Fibroblast of mammary gland (primary cell): ENCODE results near the gene RARS2.
"Not testable (repeated sequence)": the region's sequence is repeated elsewhere in the genome, so short reads cannot be mapped to it uniquely, and the experiment has no call there.

Experiments used
- DNase-seq: peaks from one replicate; pipeline ENCODE4 v3.0.0-alpha.2; 2010; ENCODE audit warnings: low read depth
- H3K4me3 ChIP-seq: 2 replicates; pipeline ENCODE4 v1.5.1; 2011; ENCODE audit warnings: low read depth, mild to moderate bottlenecking, low read length, moderate library complexity; ENCODE audit not compliant: control insufficient read depth
- CTCF ChIP-seq: conservative IDR thresholded peaks from 2 replicates; pipeline ENCODE4 v1.5.1; 2011; ENCODE audit warnings: low read depth, low read length, inconsistent platforms; ENCODE audit not compliant: control insufficient read depth, insufficient read depth

The RARS2 gene

GRCh38 chr6:87628881-87629280 is 39.1 kb upstream of the RARS2 start:
- H3K4me3 ChIP-seq = no peak overlapping the region
- peak; percentile 32 for DNase-seq
- no peak for TF ChIP-seq CTCF

GRCh38 chr6:87628424-87628823 is 38.6 kb upstream of the RARS2 start:
- no peak for DNase-seq
- no peak for TF ChIP-seq CTCF
- no peak overlapping the region for H3K4me3 ChIP-seq

GRCh38 chr6:87623248-87623647 is 33.5 kb upstream of the RARS2 start:
- H3K4me3 ChIP-seq = no peak overlapping the region
- DNase-seq = no peak
- TF ChIP-seq CTCF = no peak

GRCh38 chr6:87618531-87618930 is 28.7 kb upstream of the RARS2 start:
- TF ChIP-seq CTCF = no peak
- H3K4me3 ChIP-seq = no peak overlapping the region
- peak; percentile 10 for DNase-seq

- TF ChIP-seq CTCF = no peak
- no peak overlapping the region for H3K4me3 ChIP-seq
- DNase-seq = no peak
Measured at GRCh38 chr6:87617405-87617804, 27.6 kb upstream of the RARS2 start.

- H3K4me3 ChIP-seq, DNase-seq: not testable (repeated sequence)
Measured at GRCh38 chr6:87613018-87613417, 23.2 kb upstream of the RARS2 start.

GRCh38 chr6:87608802-87609201 is 19.0 kb upstream of the RARS2 start:
- H3K4me3 ChIP-seq = no peak overlapping the region
- TF ChIP-seq CTCF = no peak
- DNase-seq = no peak
